ENCODE results near the gene OTUD3.

Gene OTUD3

DNA sequence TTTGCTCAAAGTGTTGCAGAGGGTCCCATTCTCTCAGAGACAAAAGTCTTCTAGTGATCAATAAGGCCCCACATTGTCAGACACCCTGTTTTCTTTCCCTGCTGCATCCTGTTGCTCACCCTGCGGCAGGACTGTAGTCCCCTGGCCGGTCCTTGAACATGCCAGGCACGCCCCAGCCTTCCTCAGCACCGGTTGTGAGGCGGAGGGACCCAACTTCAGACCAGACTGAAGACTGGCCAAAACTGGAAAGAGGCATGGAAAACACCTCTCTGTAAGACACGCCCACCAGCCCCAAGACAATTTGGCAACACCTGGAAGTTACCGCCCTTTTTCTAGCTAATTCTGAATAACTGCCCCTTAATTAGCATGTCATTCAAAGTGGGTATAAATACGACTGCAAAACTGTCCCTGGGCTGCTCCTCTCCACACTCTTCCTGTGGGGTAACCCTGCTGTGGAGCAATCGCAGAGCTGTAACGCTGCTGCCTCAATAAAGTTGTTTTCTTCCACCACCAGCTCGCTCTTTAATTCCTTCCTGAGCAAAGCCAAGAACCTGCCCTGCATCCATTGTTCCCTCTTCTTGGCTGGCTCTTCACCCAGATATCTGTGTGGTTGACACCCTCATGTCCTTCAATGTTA is 73.5 kb downstream of the OTUD3 start:
- DNase-seq (ENCODE audit: low spot score) = no peak

DNA sequence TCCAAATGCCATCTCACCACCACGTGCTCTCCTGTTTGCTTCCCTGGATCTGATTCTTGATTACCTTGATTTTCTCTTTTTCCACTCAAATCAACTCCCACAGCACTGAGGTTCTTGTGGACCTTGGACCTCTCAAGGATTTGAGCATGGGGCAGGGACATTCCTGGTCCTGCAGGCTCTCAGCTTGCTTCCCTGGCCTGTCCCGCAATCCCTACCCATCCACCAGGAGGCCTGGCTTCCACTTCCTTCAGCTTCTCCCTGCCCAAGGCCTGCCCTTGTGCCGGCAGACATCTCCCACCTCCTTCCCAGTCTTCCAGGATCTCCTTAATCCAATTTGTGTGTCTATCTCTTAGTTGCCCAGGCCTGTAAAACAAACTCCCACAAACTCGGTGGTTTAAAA is 75.6 kb downstream of the OTUD3 start:
- no peak for DNase-seq (ENCODE audit: low spot score)

DNA sequence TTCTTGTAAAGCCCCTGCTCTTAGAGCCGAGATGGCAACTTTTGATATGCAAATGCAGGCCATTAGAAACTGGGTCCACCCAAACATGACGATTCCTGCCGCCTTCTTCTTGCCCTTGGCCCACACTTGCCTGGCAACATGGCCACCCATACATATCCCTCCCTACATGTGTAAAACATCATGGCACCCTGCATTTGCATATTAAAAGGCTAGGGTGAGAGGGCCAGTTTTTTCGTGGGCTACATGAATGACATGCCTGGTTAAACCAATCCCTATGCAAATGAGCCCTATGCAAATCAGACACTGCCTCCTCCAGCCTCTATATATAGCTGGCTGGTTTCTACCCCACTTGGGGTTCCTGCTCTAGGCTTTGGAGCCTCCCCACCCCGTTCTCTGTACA is 78.4 kb downstream of the OTUD3 start:
- DNase-seq (ENCODE audit: low spot score) = peak; percentile 69

All from NAMALWA (cell line).